ENCODE results near the gene DNMT1. TPM values are rescaled to one million over a fixed set of nuclear protein-coding genes. Genes with fewer than 3 reads are reported as not detected.

Gene DNMT1
- total RNA-seq, 2 experiments from 2014 or later: 372 to 379 TPM

GRCh38 chr19:10195199-10195519 is 406 bp upstream of the DNMT1 start:
- POLR2A ChIA-PET: interaction anchor here (0.6 to 3.7 kb wide), 17 partner anchors 8 to 99 kb away, joined by 3 to 23 read pairs (median 5); partner anchors contain the start of genes ANGPTL6, MRPL4, P2RY11 and PPAN
- intact Hi-C loops (cut with micrococcal nuclease): loop anchor here (5.0 kb wide), 1 partner anchor 57 kb away; the partner anchor contains the start of gene MRPL4
- CTCF ChIA-PET: interaction anchor here (1.5 to 4.7 kb wide), 5 partner anchors 33 to 96 kb away, joined by 3 to 24 read pairs (median 5); no protein-coding TSS in a partner anchor
- TF ChIP-seq CTCF (IDR thresholded peaks at IDR 0.05): no peak
- Mint-ChIP-seq H3K4me1 (ENCODE audit: low read depth) (peaks cover 38% of the 10 kb centered on the region), H3K36me3 (ENCODE audit: low read depth) (peaks cover 29% of the 10 kb centered on the region), H3K4me3 (peak overlapping the region; percentile 94), H3K27me3 (no peaks in the 10 kb centered on the region), H3K9me3 (no peaks in the 10 kb centered on the region), H3K27ac (peak overlapping the region; percentile 97)
- no peak for DNase-seq
- peak; percentile 31 for ATAC-seq

GRCh38 chr19:10193790-10194499 is 808 bp downstream of the DNMT1 start:
- H3K4me3 Mint-ChIP-seq: peak overlapping the region; percentile 94
- H3K27ac Mint-ChIP-seq: peak overlapping the region; percentile 97
- POLR2A ChIA-PET: interaction anchor here (0.8 to 3.7 kb wide), 23 partner anchors 9 to 98 kb away, joined by 3 to 23 read pairs (median 5); partner anchors contain the start of genes ANGPTL6, ICAM1, MRPL4 and PPAN
- intact Hi-C loops (cut with micrococcal nuclease): no loop called here
- no peak for TF ChIP-seq CTCF (IDR thresholded peaks at IDR 0.05)
- H3K27me3 Mint-ChIP-seq: no peaks in the 10 kb centered on the region
- DNase-seq (peak; percentile 44), ATAC-seq (no peak)
- peaks cover 38% of the 10 kb centered on the region for H3K36me3 Mint-ChIP-seq (ENCODE audit: low read depth)
- H3K4me1 Mint-ChIP-seq (ENCODE audit: low read depth): peaks cover 41% of the 10 kb centered on the region
- CTCF ChIA-PET: interaction anchor here (0.7 to 4.7 kb wide), 6 partner anchors 32 to 95 kb away, joined by 3 to 24 read pairs (median 5); no protein-coding TSS in a partner anchor
- H3K9me3 Mint-ChIP-seq: no peaks in the 10 kb centered on the region

DNA sequence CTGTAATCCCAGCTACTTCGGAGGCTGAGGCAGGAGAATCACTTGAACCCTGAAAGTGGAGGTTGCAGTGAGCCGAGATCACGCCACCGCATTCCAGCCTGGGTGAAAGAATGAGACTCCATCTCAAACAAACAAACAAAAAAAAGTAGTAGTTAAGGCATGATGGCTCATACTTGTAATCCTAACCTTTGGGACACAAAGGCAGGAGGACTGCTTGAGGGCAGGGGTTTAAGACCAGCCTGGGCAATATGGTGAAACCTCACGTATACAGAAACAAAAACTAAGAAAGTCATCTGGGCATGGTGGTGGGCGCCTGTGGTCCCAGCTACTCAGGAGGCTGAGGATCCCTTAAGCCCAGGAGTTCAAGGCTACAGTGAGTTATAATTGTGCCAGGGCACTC is 1.8 kb downstream of the DNMT1 start:
- no peaks in the 10 kb centered on the region for H3K9me3 Mint-ChIP-seq
- DNase-seq (peak; percentile 30), ATAC-seq (no peak)
- peak overlapping the region; percentile 97 for H3K27ac Mint-ChIP-seq
- H3K4me1 Mint-ChIP-seq (ENCODE audit: low read depth): peaks cover 45% of the 10 kb centered on the region
- H3K4me3 Mint-ChIP-seq: peak overlapping the region; percentile 94
- ChIA-PET CTCF (interaction anchor here (1.7 to 4.7 kb wide), 2 partner anchors 32 to 57 kb away, joined by 3 to 24 read pairs; no protein-coding TSS in a partner anchor), POLR2A (interaction anchor here (0.6 to 3.7 kb wide), 8 partner anchors 9 to 88 kb away, joined by 3 to 23 read pairs (median 6); partner anchors contain the start of genes ANGPTL6, ICAM1 and PPAN)
- no peak for TF ChIP-seq CTCF (IDR thresholded peaks at IDR 0.05)
- intact Hi-C loops (cut with micrococcal nuclease): no loop called here
- peaks cover 42% of the 10 kb centered on the region for H3K36me3 Mint-ChIP-seq (ENCODE audit: low read depth)
- H3K27me3 Mint-ChIP-seq: no peaks in the 10 kb centered on the region

DNA sequence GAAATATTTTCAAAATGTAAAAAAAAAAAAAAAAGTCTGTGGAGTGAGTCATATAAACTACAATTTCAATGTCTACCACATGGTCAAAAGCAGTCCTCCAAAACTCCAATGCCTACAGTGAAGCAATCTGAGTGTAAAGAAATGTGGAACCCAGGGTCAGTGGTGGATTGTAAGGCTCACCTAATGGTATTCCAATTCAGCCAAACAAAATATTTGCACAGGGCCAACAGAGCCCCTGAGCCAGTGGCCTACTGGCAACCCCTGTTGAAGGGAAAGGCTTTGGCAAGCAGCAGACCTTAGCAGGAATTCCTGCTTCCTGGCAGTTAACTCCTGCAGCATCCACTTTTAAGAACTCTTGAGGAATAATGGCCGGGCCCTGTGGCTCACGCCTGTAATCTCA is 3.4 kb downstream of the DNMT1 start:
- intact Hi-C loops (cut with micrococcal nuclease): no loop called here
- H3K27me3 Mint-ChIP-seq: no peaks in the 10 kb centered on the region
- peaks cover 46% of the 10 kb centered on the region for H3K4me1 Mint-ChIP-seq (ENCODE audit: low read depth)
- H3K4me3 Mint-ChIP-seq: no peak overlapping the region
- peaks cover 47% of the 10 kb centered on the region for H3K36me3 Mint-ChIP-seq (ENCODE audit: low read depth)
- ChIA-PET POLR2A (interaction anchor here (1.1 kb wide), 2 partner anchors 15 to 47 kb away, joined by 3 read pairs; no protein-coding TSS in a partner anchor), CTCF (interaction anchor here (1.1 to 4.7 kb wide), 3 partner anchors 58 to 68 kb away, joined by 3 to 24 read pairs (median 14); no protein-coding TSS in a partner anchor)
- no peak for TF ChIP-seq CTCF (IDR thresholded peaks at IDR 0.05)
- no peak overlapping the region for H3K27ac Mint-ChIP-seq
- ATAC-seq: no peak
- DNase-seq: no peak
- H3K9me3 Mint-ChIP-seq: no peaks in the 10 kb centered on the region

GRCh38 chr19:10190026-10190425 is 4.7 kb downstream of the DNMT1 start:
- ATAC-seq (no peak), DNase-seq (no peak)
- ChIA-PET POLR2A (interaction anchor here (0.6 to 1.5 kb wide), 9 partner anchors 9 to 53 kb away, joined by 3 to 8 read pairs (median 3); no protein-coding TSS in a partner anchor), CTCF (interaction anchor here (2.2 kb wide), 1 partner anchor 60 kb away, joined by 14 read pairs; no protein-coding TSS in a partner anchor)
- TF ChIP-seq CTCF (IDR thresholded peaks at IDR 0.05): no peak
- no peak overlapping the region for H3K4me3 Mint-ChIP-seq
- peaks cover 40% of the 10 kb centered on the region for H3K4me1 Mint-ChIP-seq (ENCODE audit: low read depth)
- intact Hi-C loops (cut with micrococcal nuclease): no loop called here
- peaks cover 54% of the 10 kb centered on the region for H3K36me3 Mint-ChIP-seq (ENCODE audit: low read depth)
- no peaks in the 10 kb centered on the region for H3K27me3 Mint-ChIP-seq
- H3K9me3 Mint-ChIP-seq: no peaks in the 10 kb centered on the region
- peak overlapping the region; percentile 75 for H3K27ac Mint-ChIP-seq
